HFFc6 (cell line): ENCODE measurements around the gene CELA3A. TPM values are rescaled to one million over a fixed set of nuclear protein-coding genes. Genes with fewer than 3 reads are reported as not detected.
A peak's percentile ranks its signal among the peaks of the same experiment; 100 is the strongest.

Experiments used
- DNase-seq: peaks from one replicate; pipeline ENCODE4 v3.0.0-alpha.2; 2018
- H3K27ac Mint-ChIP-seq: 2 replicates; pipeline ENCODE4 v1.8.0; 2020; ENCODE audit warnings: mild to moderate bottlenecking, mixed read lengths
- H3K27me3 Mint-ChIP-seq: 2 replicates; pipeline ENCODE4 v1.8.0; 2021; ENCODE audit warnings: mild to moderate bottlenecking, moderate library complexity, mixed read lengths; ENCODE audit not compliant: insufficient read depth
- H3K36me3 Mint-ChIP-seq: 2 replicates; pipeline ENCODE4 v1.8.0; 2021; ENCODE audit warnings: low read depth, mixed read lengths
- H3K4me1 Mint-ChIP-seq: 2 replicates; pipeline ENCODE4 v1.8.0; 2020; ENCODE audit warnings: low read depth, mixed read lengths
- H3K4me3 Mint-ChIP-seq: 2 replicates; pipeline ENCODE4 v1.8.0; 2020; ENCODE audit warnings: mild to moderate bottlenecking, moderate library complexity, mixed read lengths
- H3K9me3 Mint-ChIP-seq: 2 replicates; pipeline ENCODE4 v1.8.0; 2020; ENCODE audit warnings: mild to moderate bottlenecking, mixed read lengths
- total RNA-seq, 6 experiments: library from RNA; stranded (reverse); fragmentation: NEBNext Ultra II Directional; extraction: Animal tissue kit (Norgen Biotek cat#: 25700); gene quantifications; 2 replicates in 1 of 6; 3 replicates in 5 of 6; pipeline ENCODE4 v1.2.3, GENCODE V29; 2021
- TF ChIP-seq, protein P1 (sequence below): fragments of 200-600 bp; sonication (generic); IDR thresholded peaks from 2 replicates; pipeline ENCODE4 v1.5.0; 2021; ENCODE audit warnings: antibody characterized with exemption, mild to moderate bottlenecking

CELA3A gene
- total RNA-seq, 6 experiments from 2014 or later = not detected

DNA sequence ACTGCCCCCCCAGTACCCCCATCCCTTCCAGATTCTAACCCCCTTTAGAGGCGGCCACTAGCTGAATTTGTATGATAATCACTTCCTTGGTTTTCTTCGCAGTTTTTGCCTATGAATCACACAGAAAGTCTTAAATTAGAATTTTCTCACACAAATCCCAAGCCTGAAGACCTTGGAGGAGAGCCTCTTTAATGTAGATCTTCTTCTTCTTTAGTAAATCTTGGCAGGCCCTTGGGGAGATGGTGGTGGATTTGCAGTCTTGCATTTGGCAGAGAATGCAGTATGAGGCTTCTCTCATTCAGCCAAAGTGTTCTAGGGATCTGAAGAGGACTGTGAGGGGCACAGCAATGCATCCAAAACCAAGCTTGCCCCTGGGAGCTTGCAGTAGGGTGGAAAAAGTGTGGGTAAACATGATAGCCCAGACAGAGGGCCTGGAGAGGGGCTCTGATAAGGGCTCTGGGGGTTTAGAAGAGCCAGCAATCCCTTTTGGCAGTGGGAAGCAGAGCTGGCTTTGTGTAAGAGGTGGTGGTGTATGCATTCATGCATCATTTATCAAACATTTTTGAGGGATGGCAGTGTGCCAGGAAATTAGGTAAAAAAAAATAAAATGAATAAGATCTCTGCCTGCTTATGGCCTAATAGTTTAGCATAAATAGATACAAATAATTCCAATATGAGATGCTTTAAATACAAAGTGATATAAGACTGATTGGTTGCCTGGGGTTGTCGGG, 43.4 kb downstream of the CELA3A start:
- peak overlapping the region; percentile 89 for H3K27ac Mint-ChIP-seq
- H3K36me3 Mint-ChIP-seq = peaks cover 6% of the 10 kb centered on the region
- H3K4me3 Mint-ChIP-seq = peak overlapping the region; percentile 59
- peaks cover 6% of the 10 kb centered on the region for H3K9me3 Mint-ChIP-seq
- H3K4me1 Mint-ChIP-seq = peaks cover 38% of the 10 kb centered on the region
- peaks cover 6% of the 10 kb centered on the region; the same call in 1 of the 2 replicates for H3K27me3 Mint-ChIP-seq
- TF ChIP-seq, protein P1, sequence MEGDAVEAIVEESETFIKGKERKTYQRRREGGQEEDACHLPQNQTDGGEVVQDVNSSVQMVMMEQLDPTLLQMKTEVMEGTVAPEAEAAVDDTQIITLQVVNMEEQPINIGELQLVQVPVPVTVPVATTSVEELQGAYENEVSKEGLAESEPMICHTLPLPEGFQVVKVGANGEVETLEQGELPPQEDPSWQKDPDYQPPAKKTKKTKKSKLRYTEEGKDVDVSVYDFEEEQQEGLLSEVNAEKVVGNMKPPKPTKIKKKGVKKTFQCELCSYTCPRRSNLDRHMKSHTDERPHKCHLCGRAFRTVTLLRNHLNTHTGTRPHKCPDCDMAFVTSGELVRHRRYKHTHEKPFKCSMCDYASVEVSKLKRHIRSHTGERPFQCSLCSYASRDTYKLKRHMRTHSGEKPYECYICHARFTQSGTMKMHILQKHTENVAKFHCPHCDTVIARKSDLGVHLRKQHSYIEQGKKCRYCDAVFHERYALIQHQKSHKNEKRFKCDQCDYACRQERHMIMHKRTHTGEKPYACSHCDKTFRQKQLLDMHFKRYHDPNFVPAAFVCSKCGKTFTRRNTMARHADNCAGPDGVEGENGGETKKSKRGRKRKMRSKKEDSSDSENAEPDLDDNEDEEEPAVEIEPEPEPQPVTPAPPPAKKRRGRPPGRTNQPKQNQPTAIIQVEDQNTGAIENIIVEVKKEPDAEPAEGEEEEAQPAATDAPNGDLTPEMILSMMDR = no peak
- peak; percentile 59 for DNase-seq

GRCh38 chr1:22045604-22046228, 44.3 kb downstream of the CELA3A start:
- Mint-ChIP-seq H3K9me3 (peaks cover 6% of the 10 kb centered on the region), H3K4me3 (no peak overlapping the region), H3K27me3 (peaks cover 6% of the 10 kb centered on the region; the same call in 1 of the 2 replicates), H3K27ac (peak overlapping the region; percentile 89), H3K4me1 (peaks cover 33% of the 10 kb centered on the region), H3K36me3 (peaks cover 6% of the 10 kb centered on the region)
- TF ChIP-seq, protein P1 = no peak
- DNase-seq = no peak

DNA sequence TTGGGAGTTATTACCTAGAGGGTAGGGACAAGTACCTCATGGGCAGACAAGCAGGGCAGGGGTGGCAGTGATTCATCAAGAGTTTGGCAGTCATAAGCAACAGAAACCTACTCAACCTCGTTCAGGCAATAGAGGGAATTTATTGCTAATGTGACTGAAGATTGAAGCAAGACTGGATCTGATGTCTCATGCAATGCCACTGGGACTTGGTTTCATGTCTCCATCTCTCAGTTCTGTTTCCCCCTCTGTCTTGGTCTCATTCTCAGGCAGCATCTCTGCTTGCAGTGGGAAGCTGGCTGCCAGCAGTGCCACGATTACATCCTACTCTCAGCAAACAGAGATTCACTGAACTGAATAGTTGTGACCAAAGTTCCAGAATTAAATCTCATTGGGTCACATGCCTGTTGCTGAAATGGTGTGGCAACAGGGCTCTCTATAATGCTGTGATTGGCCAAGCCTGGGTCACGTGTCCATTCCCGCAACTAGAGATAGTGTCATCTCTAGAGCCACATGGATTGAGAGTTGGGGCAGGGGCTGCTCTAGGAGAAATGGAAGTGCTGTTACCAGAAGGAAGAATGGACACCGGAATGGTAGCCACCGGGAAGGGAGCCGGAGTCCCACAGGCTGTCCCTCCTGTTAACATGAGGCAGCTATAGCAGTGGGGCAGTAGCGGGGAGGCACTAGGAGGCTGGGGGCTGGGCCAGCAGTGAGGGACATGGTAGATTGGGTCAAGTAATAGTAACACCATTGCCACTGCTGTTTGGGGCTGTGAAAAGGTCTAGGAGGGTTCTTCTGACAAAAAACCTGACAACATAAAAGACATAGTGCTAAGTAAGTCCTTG, 47.1 kb downstream of the CELA3A start:
- TF ChIP-seq, protein P1 = no peak
- H3K27me3 Mint-ChIP-seq = peaks cover 8% of the 10 kb centered on the region
- H3K27ac Mint-ChIP-seq = peak overlapping the region; percentile 19; the same call in 1 of the 2 replicates
- H3K9me3 Mint-ChIP-seq = peaks cover 6% of the 10 kb centered on the region
- DNase-seq = no peak
- H3K4me3 Mint-ChIP-seq = no peak overlapping the region; the same call in 1 of the 2 replicates
- H3K36me3 Mint-ChIP-seq = peaks cover 6% of the 10 kb centered on the region
- peaks cover 26% of the 10 kb centered on the region for H3K4me1 Mint-ChIP-seq

- peaks cover 13% of the 10 kb centered on the region for H3K36me3 Mint-ChIP-seq
- peaks cover 12% of the 10 kb centered on the region for H3K27me3 Mint-ChIP-seq
- H3K4me3 Mint-ChIP-seq = no peak overlapping the region
- H3K27ac Mint-ChIP-seq = no peak overlapping the region
- TF ChIP-seq, protein P1 = no peak
- peaks cover 25% of the 10 kb centered on the region for H3K4me1 Mint-ChIP-seq
- H3K9me3 Mint-ChIP-seq = peaks cover 3% of the 10 kb centered on the region
- no peak for DNase-seq
Measured at GRCh38 chr1:22050330-22050729, 48.9 kb downstream of the CELA3A start.

- TF ChIP-seq, protein P1 = no peak
- Mint-ChIP-seq H3K27ac (peak overlapping the region; percentile 87; the same call in 1 of the 2 replicates), H3K4me3 (peak overlapping the region; percentile 80), H3K9me3 (no peaks in the 10 kb centered on the region), H3K27me3 (peaks cover 13% of the 10 kb centered on the region), H3K4me1 (peaks cover 32% of the 10 kb centered on the region), H3K36me3 (peaks cover 23% of the 10 kb centered on the region)
- DNase-seq = no peak
Measured at GRCh38 chr1:22051607-22052114, 50.2 kb downstream of the CELA3A start.
